SHP77 (cell line): ENCODE data around the gene CTXND1.

ENCODE experiments used
- DNase-seq, 2 experiments: peaks; one replicate each; lab custom pipeline; 2025; lab: John Stamatoyannopoulos, UW

CTXND1 gene

DNA sequence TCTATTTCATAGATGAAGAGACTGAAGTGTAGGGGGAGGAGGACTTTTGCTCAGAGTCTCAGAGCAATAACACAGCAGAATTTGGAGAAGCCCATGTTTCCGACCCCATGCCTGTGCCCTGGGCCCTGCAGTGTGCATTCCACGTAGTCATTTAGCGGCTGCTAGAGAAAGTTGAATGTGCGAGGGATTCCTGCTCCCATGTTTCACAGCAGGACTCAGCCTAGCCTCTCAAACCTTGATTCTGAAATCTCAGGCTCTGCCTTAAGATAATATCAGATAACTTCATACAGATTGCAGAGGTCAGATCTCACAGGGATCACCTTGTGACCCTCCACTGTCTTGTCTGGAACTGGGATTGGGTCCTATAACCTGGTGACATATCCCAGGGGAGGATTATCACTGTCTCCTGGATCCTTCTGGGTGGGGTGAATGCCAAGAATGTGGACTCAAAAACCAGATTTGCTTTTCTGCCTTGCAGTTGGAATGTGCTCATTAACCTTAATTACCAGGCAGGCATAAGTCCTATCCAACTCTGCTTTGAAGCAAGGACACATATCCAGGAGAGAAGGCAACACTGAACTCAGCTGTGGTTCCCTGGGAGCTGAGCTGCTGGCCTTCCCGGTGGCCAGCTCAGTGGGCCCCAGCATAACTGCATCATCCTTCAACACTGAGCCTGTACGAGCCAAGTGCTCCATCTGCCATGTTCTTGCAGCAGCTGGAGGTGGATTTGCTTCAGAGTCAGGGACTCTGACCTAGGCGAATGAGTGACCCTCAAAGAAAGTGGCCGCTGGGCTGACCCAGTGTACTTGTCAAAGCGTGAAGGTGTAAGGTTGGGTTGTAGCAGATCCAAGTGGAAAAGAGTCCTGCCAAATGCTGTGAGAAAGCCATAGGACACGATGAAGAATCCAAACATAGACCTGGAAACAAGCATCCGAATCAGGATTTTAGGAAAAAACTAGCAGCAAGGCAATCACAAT lies 43.0 kb downstream of the CTXND1 start:
- DNase-seq, result no peak

DNA sequence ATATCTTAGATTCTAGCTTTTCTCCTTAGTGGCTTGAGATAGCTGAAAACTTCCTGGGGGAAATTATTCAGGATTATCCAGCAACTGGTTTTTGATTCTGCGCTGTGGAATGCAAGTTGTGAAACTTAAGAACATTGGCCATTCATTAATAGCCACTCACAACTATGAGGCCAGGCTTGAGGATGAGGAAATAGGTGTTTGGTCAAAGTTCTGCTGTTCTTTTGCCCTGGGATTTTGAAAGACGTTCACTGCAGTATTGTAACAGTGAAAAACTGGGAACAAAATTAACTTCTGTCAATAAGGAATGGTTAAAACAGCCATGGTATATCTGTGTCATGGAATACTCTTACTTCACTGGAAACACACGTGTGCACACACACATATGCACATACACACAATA lies 44.1 kb downstream of the CTXND1 start:
- no peak for DNase-seq

DNA sequence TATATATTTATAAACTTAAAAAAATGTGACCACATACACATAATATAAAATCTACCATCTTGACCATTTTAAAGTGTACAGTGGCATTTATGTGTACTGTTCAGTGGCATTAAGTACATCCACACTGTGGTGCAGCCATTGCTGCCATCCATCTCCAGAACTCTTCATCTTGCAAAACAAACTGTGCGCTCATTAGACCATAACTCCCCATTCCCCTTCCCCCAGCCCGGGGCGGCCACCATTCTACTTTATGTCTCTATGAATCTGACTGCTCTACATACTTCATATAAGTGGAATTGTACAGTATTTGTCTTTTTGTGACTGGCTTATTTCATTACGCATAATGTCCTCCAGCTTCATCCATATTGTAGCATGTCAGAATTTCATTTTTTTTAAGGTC lies 47.8 kb downstream of the CTXND1 start:
- no peak for DNase-seq

DNA sequence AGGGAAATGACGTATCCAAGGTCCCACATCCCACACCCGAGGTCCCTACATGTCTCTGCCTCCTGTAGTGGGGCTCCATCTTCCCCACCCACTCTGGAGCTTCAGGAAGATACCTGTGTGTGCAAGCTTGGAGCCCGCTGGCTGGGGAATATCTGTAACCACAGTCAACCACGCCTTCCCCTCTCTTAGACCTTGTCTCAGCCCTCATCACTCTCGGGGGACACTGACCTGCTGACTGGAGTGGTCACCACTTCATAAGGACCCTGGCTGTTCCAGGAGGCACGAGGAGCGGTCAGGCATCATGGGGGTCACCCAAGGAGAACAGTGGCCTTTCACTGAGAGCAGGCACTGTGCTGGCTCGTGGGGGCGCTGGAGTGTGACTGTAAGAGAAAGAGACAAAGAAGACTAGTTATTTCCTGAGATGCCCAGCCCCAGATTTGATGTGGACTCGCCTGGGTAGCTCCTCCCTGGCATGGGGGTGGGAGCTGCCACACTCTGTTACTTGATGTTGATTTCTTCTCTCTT lies 48.6 kb downstream of the CTXND1 start:
- no peak for DNase-seq

DNA sequence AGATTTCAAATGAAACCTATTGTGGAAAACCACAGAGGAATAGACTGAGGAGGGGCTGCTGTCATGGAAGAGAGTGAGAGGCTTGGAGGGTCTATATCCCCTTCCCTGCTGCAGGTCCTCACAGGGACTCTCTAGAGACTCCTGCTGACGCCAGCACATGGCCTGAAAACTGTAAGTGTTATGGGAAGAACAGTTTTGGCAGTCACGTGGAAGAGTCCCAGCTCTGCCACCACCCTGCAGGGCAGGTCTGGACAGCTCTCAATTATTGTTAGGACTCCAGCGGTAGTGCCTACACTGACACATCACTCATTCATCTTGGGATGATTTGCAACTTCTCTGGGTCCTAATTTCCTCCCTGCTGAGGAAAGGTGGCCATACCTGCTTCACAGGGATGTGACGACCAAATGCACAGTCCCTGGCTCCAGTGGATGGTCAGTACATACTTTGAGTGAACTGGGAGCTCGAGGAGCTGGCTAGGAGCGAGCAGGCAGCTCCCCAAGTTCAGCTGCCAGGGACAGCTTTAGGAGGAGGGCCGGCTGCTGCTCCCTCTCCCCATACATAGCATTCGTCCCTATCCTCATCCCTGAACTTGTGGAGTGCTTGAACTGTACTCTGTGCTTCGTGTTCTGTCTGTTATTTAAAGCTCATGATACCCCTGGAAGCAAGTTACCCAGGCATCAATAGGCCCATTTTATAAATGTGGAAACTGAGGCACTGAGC lies 49.2 kb downstream of the CTXND1 start:
- DNase-seq, result no peak

- DNase-seq, result no peak
Observed at GRCh38 chr15:80202016-80202315, 50.0 kb downstream of the CTXND1 start.

- DNase-seq, result no peak
Observed at GRCh38 chr15:80201256-80202015, 50.6 kb downstream of the CTXND1 start.

- no peak for DNase-seq
Observed at GRCh38 chr15:80199869-80200268, 52.1 kb downstream of the CTXND1 start.

DNA sequence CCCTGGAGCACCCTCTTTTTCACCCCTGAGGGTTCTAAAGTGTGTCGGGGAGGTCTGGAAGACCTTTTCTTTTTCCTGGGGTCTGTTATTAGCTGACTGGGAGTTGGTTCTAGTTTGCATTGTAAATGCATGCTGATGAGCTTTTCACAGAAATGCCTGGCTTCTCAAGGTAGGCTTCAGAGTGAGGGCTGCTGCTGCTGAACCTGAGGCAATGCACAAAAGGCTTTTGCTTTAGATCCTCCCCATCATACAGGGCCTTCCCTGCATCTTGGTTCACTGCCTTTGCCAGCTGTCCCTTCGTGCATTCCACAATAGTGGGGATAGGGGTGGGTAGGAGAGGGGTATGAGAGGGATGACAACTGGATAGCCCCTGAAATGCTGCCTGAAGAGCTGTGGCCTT lies 52.6 kb downstream of the CTXND1 start:
- DNase-seq, result no peak

DNA sequence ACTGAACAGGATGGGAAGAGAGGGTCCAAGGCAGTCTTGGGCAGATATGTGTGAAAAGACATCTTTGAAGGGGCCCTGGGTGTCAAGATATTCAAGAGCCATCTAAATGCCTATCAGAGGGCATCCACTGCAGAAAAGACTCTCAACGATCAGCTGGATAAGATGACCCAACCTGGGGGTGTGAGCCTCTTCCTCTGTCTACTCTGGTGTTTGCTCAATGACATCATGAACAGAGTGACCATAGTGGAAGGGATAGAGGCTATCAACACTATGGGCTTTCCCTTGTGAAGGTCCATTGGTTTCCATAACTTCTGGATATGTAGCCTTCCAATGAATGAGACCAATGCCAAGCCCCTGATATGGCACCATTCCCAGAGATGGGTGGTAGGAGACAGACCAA lies 57.1 kb downstream of the CTXND1 start:
- DNase-seq, result no peak

DNA sequence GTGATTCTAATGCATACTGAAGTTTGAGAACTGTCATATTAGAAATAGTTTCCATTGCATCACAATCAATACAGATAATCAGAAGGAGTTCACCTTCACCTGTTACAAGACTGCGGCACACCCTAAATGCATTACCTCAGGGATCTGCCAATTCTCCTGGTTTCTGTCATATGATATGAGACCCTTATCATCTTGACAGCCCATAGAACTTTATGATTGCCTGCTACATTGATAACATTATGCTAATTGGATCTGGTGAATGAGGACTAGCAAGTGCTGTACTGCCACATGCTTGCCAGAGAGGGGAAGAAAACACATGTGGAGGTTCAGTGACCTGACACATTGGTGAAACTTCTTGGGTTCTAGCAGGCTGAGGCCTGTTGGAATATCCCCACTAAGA lies 57.8 kb downstream of the CTXND1 start:
- DNase-seq, result no peak

GRCh38 chr15:80191897-80192595 lies 60.0 kb downstream of the CTXND1 start:
- DNase-seq, result no peak

- DNase-seq, result no peak
Observed at GRCh38 chr15:80191198-80191597, 60.8 kb downstream of the CTXND1 start.

DNA sequence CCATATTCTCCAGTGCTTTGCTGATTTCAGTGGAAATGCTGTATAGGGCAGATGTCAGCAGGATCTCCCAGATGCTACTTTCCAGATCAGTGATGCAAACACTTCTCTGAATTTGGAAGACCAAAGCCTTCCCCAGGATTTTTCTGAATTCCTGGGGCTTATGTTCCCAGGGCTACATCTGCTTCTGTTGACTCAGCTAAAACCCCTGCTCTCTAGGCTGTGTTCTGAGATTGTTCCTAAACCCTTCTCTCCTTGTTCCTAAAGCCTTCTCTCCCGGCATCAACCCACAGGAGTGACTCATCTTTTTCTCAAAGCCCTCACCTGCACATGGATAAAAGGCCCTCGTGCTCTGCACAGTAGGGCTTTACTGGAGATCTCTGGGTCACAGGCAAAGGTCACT lies 63.8 kb downstream of the CTXND1 start:
- no peak for DNase-seq

GRCh38 chr15:80186597-80186996 lies 65.4 kb downstream of the CTXND1 start:
- DNase-seq, result no peak

- DNase-seq, result no peak
Observed at GRCh38 chr15:80186066-80186465, 65.9 kb downstream of the CTXND1 start.

GRCh38 chr15:80185152-80185551 lies 66.9 kb downstream of the CTXND1 start:
- no peak for DNase-seq

DNA sequence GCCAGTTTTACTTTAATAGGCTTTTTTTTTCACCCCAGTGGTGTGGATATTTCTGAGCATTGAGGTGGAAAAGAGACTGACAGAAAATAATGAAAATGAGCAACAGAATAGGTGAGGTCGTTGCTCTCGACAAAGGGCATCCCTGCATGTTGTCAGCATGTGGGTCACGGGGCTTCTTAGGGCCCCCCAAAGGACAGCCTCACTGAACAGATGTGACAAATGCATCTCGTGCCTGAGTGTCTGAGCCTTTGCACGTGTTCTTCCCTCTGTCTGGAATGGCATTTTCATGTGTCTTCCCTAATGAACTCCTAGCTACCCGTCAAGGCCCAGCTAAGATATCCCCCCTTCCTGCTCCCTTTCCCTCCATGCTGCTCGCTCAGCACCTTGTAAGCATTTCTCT lies 67.5 kb downstream of the CTXND1 start:
- DNase-seq, result no peak

DNA sequence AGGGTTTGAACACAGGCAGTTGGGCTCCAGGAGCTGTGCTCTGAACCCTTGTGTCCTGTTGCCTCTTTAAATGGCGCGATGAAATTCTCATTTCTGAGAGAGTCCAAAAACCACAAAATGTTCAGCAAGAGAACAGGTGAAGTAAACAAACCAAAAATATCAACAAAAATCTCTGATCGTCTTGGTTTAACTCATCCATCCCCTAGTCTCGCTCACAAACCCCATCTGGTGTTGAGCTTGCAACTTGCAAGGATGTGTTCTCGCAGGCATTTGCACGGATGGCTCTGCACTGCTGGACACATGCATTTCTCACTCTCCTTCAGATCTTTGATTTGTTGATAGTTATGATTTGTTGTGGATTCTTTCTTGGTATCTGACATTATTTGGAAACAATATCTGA lies 68.1 kb downstream of the CTXND1 start:
- no peak for DNase-seq

- DNase-seq, result no peak
Observed at GRCh38 chr15:80183306-80183705, 68.7 kb downstream of the CTXND1 start.

GRCh38 chr15:80182611-80183261 lies 69.3 kb downstream of the CTXND1 start:
- no peak for DNase-seq
